ENCODE measurements around the gene AMZ1.
"Not testable (repeated sequence)": the region's sequence is repeated elsewhere in the genome, so short reads cannot be mapped to it uniquely, and the experiment has no call there.

Gene AMZ1

GRCh38 chr7:2738766-2739549 is 51.0 kb downstream of the AMZ1 start:
- Histone ChIP-seq H3K27ac (ENCODE audit: low read depth, low read length, severe bottlenecking) (no peak overlapping the region), H3K4me1 (ENCODE audit: control insufficient read depth, insufficient read depth, low read length, poor library complexity, severe bottlenecking) (peaks cover 6% of the 10 kb centered on the region), H3K36me3 (ENCODE audit: control insufficient read depth, insufficient read depth, low read length) (peaks cover 30% of the 10 kb centered on the region), H3K4me3 (ENCODE audit: extremely low read depth, insufficient read depth, low read length, poor library complexity, severe bottlenecking) (no peak overlapping the region), H3K9me3 (ENCODE audit: control insufficient read depth, low read length) (peaks cover 4% of the 10 kb centered on the region)
- 92% methylated on average over 11 to 12 of the region's 19 CpGs for WGBS, 2 experiments (ENCODE audit: insufficient coverage in 2 of 2)

GRCh38 chr7:2743523-2744185 is 55.7 kb downstream of the AMZ1 start:
- not testable (repeated sequence) for H3K4me3 ChIP-seq (ENCODE audit: extremely low read depth, insufficient read depth, low read length, poor library complexity, severe bottlenecking); H3K27ac ChIP-seq (ENCODE audit: low read depth, low read length, severe bottlenecking); H3K4me1 ChIP-seq (ENCODE audit: control insufficient read depth, insufficient read depth, low read length, poor library complexity, severe bottlenecking); H3K9me3 ChIP-seq (ENCODE audit: control insufficient read depth, low read length)
- H3K36me3 ChIP-seq (ENCODE audit: control insufficient read depth, insufficient read depth, low read length): peaks cover 21% of the 10 kb centered on the region
- 94 to 98% methylated on average over 15 to 19 of the region's 20 CpGs for WGBS, 2 experiments (ENCODE audit: insufficient coverage in 2 of 2)

DNA sequence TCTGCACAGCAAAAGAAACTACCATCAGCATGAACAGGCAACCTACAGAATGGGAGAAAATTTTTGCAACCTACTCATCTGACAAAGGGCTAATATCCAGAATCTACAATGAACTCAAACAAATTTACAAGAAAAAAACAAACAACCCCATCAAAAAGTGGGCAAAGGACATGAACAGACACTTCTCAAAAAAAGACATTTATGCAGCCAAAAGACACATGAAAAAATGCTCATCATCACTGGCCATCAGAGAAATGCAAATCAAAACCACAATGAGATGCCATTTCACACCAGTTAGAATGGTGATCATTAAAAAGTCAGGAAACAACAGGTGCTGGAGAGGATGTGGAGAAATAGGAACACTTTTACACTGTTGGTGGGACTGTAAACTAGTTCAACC is 60.7 kb downstream of the AMZ1 start:
- H3K4me3 ChIP-seq (ENCODE audit: extremely low read depth, insufficient read depth, low read length, poor library complexity, severe bottlenecking); H3K27ac ChIP-seq (ENCODE audit: low read depth, low read length, severe bottlenecking); H3K36me3 ChIP-seq (ENCODE audit: control insufficient read depth, insufficient read depth, low read length); H3K9me3 ChIP-seq (ENCODE audit: control insufficient read depth, low read length); H3K4me1 ChIP-seq (ENCODE audit: control insufficient read depth, insufficient read depth, low read length, poor library complexity, severe bottlenecking): not testable (repeated sequence)

GRCh38 chr7:2750004-2750407 is 62.0 kb downstream of the AMZ1 start:
- WGBS, 2 experiments (ENCODE audit: insufficient coverage in 2 of 2): 75 to 85% methylated on average over 4 to 5 of the region's 5 CpGs
- Histone ChIP-seq H3K9me3 (ENCODE audit: control insufficient read depth, low read length) (peaks cover 3% of the 10 kb centered on the region), H3K36me3 (ENCODE audit: control insufficient read depth, insufficient read depth, low read length) (peaks cover 18% of the 10 kb centered on the region), H3K27ac (ENCODE audit: low read depth, low read length, severe bottlenecking) (peak overlapping the region; percentile 30), H3K4me1 (ENCODE audit: control insufficient read depth, insufficient read depth, low read length, poor library complexity, severe bottlenecking) (no peaks in the 10 kb centered on the region), H3K4me3 (ENCODE audit: extremely low read depth, insufficient read depth, low read length, poor library complexity, severe bottlenecking) (no peak overlapping the region)

- Histone ChIP-seq H3K9me3 (ENCODE audit: control insufficient read depth, low read length) (peaks cover 11% of the 10 kb centered on the region), H3K4me1 (ENCODE audit: control insufficient read depth, insufficient read depth, low read length, poor library complexity, severe bottlenecking) (no peaks in the 10 kb centered on the region), H3K36me3 (ENCODE audit: control insufficient read depth, insufficient read depth, low read length) (peaks cover 28% of the 10 kb centered on the region), H3K27ac (ENCODE audit: low read depth, low read length, severe bottlenecking) (no peak overlapping the region), H3K4me3 (ENCODE audit: extremely low read depth, insufficient read depth, low read length, poor library complexity, severe bottlenecking) (no peak overlapping the region)
- 87 to 94% methylated on average over 3 of the region's 5 CpGs for WGBS, 2 experiments (ENCODE audit: insufficient coverage in 2 of 2)
Measured at GRCh38 chr7:2751086-2751485, 63.1 kb downstream of the AMZ1 start.

DNA sequence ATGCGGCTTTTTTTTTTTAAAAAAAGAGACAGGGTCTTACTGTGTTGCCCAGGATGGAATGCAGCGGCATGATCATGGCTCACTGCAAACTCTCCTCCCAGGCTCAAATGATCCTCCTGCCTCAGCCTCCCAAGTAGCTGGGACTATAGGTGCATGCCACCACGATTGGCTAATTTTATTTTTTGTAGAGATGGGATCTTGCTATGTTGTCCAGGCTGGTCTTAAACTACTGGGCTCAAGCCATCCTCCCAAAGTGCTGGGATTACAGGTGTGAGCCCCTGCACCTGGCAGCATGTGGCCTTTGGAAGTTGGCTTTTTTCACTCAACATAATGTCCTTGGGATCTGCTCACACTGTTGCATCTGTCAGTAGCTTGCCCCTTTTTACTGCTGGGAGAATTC is 65.1 kb downstream of the AMZ1 start:
- no peak overlapping the region for H3K27ac ChIP-seq (ENCODE audit: low read depth, low read length, severe bottlenecking)
- 94 to 100% methylated on average over 1 to 2 of the region's 3 CpGs for WGBS, 2 experiments (ENCODE audit: insufficient coverage in 2 of 2)
- peaks cover 12% of the 10 kb centered on the region for H3K4me1 ChIP-seq (ENCODE audit: control insufficient read depth, insufficient read depth, low read length, poor library complexity, severe bottlenecking)
- H3K36me3 ChIP-seq (ENCODE audit: control insufficient read depth, insufficient read depth, low read length): peaks cover 36% of the 10 kb centered on the region
- no peak overlapping the region for H3K4me3 ChIP-seq (ENCODE audit: extremely low read depth, insufficient read depth, low read length, poor library complexity, severe bottlenecking)
- peaks cover 11% of the 10 kb centered on the region for H3K9me3 ChIP-seq (ENCODE audit: control insufficient read depth, low read length)

DNA sequence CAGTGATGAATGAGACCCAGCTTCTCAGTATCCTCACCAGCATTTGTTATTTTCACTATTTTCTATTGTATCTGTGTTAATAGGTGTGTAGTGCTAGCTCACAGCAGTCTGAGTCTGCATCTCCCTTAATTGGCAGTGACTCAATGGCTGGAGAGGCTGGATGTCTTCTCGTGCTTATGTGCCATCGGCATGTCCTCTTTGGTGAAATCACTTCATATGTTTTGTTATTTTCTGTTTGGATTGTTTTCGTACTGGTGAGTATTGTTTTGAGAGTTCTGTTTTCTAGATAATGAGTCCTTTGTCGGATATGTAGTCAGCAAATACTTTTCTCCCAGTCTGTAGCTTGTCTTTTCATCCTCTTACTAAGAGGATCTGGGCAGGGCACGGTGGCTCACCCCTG is 66.1 kb downstream of the AMZ1 start:
- H3K27ac ChIP-seq (ENCODE audit: low read depth, low read length, severe bottlenecking): no peak overlapping the region
- 100% methylated on average over 3 to 4 of the region's 5 CpGs for WGBS, 2 experiments (ENCODE audit: insufficient coverage in 2 of 2)
- H3K36me3 ChIP-seq (ENCODE audit: control insufficient read depth, insufficient read depth, low read length): peaks cover 36% of the 10 kb centered on the region
- H3K4me3 ChIP-seq (ENCODE audit: extremely low read depth, insufficient read depth, low read length, poor library complexity, severe bottlenecking): no peak overlapping the region
- H3K4me1 ChIP-seq (ENCODE audit: control insufficient read depth, insufficient read depth, low read length, poor library complexity, severe bottlenecking): peaks cover 18% of the 10 kb centered on the region
- peaks cover 11% of the 10 kb centered on the region for H3K9me3 ChIP-seq (ENCODE audit: control insufficient read depth, low read length)

DNA sequence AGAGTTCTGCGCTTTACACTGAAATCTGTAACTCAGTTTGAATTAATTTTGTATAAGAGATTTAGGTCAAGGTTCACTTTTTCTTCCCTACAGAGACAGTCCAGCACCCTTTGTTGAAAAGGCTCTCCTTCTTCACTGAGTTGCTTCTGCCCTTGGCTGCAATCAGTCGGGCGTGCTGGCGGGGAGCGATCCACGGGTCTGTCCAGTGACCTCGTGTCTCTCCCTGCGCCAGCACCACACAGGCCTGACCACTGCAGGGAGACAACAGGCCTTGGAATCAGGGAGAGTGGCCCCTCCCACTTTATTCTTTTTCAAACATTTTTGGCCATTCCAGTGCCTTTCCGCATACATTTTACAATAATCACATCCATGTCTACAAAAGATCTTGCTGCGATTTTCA is 66.9 kb downstream of the AMZ1 start:
- Histone ChIP-seq H3K36me3 (ENCODE audit: control insufficient read depth, insufficient read depth, low read length) (peaks cover 36% of the 10 kb centered on the region), H3K9me3 (ENCODE audit: control insufficient read depth, low read length) (peaks cover 11% of the 10 kb centered on the region), H3K4me3 (ENCODE audit: extremely low read depth, insufficient read depth, low read length, poor library complexity, severe bottlenecking) (no peak overlapping the region), H3K4me1 (ENCODE audit: control insufficient read depth, insufficient read depth, low read length, poor library complexity, severe bottlenecking) (peaks cover 18% of the 10 kb centered on the region), H3K27ac (ENCODE audit: low read depth, low read length, severe bottlenecking) (no peak overlapping the region)
- WGBS, 2 experiments (ENCODE audit: insufficient coverage in 2 of 2): 95 to 97% methylated on average over 8 to 9 of the region's 10 CpGs

GRCh38 chr7:2755531-2755930 is 67.5 kb downstream of the AMZ1 start:
- Histone ChIP-seq H3K4me1 (ENCODE audit: control insufficient read depth, insufficient read depth, low read length, poor library complexity, severe bottlenecking) (peaks cover 22% of the 10 kb centered on the region), H3K36me3 (ENCODE audit: control insufficient read depth, insufficient read depth, low read length) (peaks cover 36% of the 10 kb centered on the region), H3K9me3 (ENCODE audit: control insufficient read depth, low read length) (peaks cover 11% of the 10 kb centered on the region), H3K4me3 (ENCODE audit: extremely low read depth, insufficient read depth, low read length, poor library complexity, severe bottlenecking) (no peak overlapping the region), H3K27ac (ENCODE audit: low read depth, low read length, severe bottlenecking) (no peak overlapping the region)

DNA sequence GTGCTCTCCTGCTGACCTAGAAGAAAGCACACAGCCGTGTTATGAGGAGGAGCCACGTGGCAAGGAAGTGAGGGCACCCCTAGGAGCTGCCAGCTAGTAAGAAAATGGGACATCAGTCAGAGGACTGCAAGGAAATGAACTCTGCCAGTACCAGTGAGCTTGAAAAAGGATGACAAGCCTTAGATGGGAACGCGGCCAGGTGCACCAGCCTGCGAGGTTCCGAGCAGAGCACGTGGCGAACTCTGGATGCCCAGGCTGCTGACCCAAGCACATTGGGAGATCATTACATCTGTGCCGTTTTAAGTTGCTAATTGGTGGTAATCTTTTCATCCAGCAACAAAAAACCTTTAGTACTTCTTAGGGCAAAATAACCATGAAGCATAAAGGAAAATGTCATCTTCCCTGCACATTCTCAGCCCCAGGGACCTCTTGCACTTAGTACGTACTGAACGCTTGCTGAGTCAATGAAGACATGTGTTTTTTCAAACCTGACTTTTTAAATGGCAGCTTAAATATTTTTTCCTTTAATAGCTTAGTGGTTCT is 69.4 kb downstream of the AMZ1 start:
- WGBS, 2 experiments (ENCODE audit: insufficient coverage in 2 of 2): 92 to 94% methylated on average over 9 to 11 of the region's 11 CpGs
- H3K27ac ChIP-seq (ENCODE audit: low read depth, low read length, severe bottlenecking): peak overlapping the region; percentile 100
- H3K9me3 ChIP-seq (ENCODE audit: control insufficient read depth, low read length): peaks cover 11% of the 10 kb centered on the region
- peaks cover 41% of the 10 kb centered on the region for H3K4me1 ChIP-seq (ENCODE audit: control insufficient read depth, insufficient read depth, low read length, poor library complexity, severe bottlenecking)
- peaks cover 40% of the 10 kb centered on the region for H3K36me3 ChIP-seq (ENCODE audit: control insufficient read depth, insufficient read depth, low read length)
- H3K4me3 ChIP-seq (ENCODE audit: extremely low read depth, insufficient read depth, low read length, poor library complexity, severe bottlenecking): no peak overlapping the region

Measured in mesodermal cell (in vitro differentiated cells).